Suprapubic skin (tissue), 4 donors: ENCODE results near the gene KIAA1328. TPM values are rescaled to one million over a fixed set of nuclear protein-coding genes. Genes with fewer than 3 reads are reported as not detected.
A peak's percentile ranks its signal among the peaks of the same experiment; 100 is the strongest.

Experiments
- DNase-seq, 2 donors: peaks; one replicate each; pipeline ENCODE4 v3.0.0-alpha.2; 2019; ENCODE audit warnings: low spot score in 2 of 2
- H3K27ac ChIP-seq: fragments of 200-600 bp; sonication (generic); one replicate; pipeline ENCODE4 v1.5.1; 2019
- H3K27me3 ChIP-seq: fragments of 200-600 bp; sonication (generic); one replicate; pipeline ENCODE4 v1.5.1; 2019
- H3K36me3 ChIP-seq: fragments of 200-600 bp; sonication (generic); one replicate; pipeline ENCODE4 v1.5.1; 2019
- H3K4me1 ChIP-seq: fragments of 200-600 bp; sonication (generic); one replicate; pipeline ENCODE4 v1.5.1; 2019
- H3K4me3 ChIP-seq: fragments of 200-600 bp; sonication (generic); one replicate; pipeline ENCODE4 v1.5.1; 2019; ENCODE audit warnings: mild to moderate bottlenecking
- H3K9me3 ChIP-seq: fragments of 200-600 bp; sonication (generic); one replicate; pipeline ENCODE4 v1.5.1; 2019
- EP300 ChIP-seq: sonication (generic); formaldehyde crosslinking; IDR thresholded peaks from one replicate; pipeline ENCODE4 v1.6.1; 2017; ENCODE audit warnings: antibody characterized with exemption
- POLR2A ChIP-seq, 2 donors: fragments of 450-650 bp; IDR thresholded peaks; one replicate each; pipeline ENCODE4 v1.6.1; 2017; ENCODE audit warnings: antibody characterized with exemption in 2 of 2, mild to moderate bottlenecking in 2 of 2, moderate library complexity in 2 of 2
- POLR2AphosphoS5 ChIP-seq, 3 donors: sonication (generic); formaldehyde crosslinking; IDR thresholded peaks; one replicate each; pipeline ENCODE4 v1.6.1; 2017; ENCODE audit warnings: antibody characterized with exemption in 3 of 3
- WGBS: methylation state at CpG from one replicate; pipeline ENCODE4 v1.1.5; 2018; 5-methylcytosine and 5-hydroxymethylcytosine counted together
- total RNA-seq, 4 donors: library from RNA; depleted of rRNA; stranded (reverse); fragments of >200 nt; gene quantifications; one replicate each; pipeline ENCODE4 v1.1.0, GENCODE V29; 2016
- TF ChIP-seq, protein P1 (sequence below), 2 donors: fragments of 200-600 bp in 1 of 2; fragments of 450-650 bp in 1 of 2; sonication (generic) in 1 of 2; IDR thresholded peaks; one replicate each; pipeline ENCODE4 v1.5.1; 2016 to 2019; ENCODE audit warnings: antibody characterized with exemption in 2 of 2, mild to moderate bottlenecking in 1 of 2, moderate library complexity in 1 of 2

Gene KIAA1328
- total RNA-seq, 4 donors from 2014 or later = 14.5 to 55.7 (median 21.6) TPM

DNA sequence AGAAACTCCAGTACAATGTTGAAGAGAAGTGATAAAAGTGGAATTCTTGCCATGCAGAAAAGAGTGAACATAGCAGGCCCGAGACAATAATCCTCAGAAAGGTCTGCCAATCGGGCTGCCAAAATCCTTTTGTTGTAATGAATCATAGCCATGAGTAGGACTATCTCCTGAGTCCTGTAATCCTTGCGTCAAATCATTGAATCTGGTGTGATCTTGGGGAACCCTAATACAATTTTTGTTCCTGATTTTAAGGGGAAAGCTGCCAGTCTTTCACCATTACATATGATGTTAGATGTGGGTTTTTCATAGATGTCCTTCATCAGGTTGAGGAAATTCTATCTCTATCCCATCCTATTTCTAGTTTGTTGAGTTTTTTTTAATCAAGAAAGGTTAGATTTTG, 2.4 kb upstream of the KIAA1328 start:
- no peaks in the 10 kb centered on the region for H3K9me3 ChIP-seq
- 90% methylated on average over 3 of the region's 3 CpGs for WGBS
- H3K4me1 ChIP-seq = peaks cover 28% of the 10 kb centered on the region
- H3K27me3 ChIP-seq = no peaks in the 10 kb centered on the region
- no peaks in the 10 kb centered on the region for H3K36me3 ChIP-seq
- H3K27ac ChIP-seq = no peak overlapping the region
- TF ChIP-seq POLR2A (IDR thresholded peaks at IDR 0.05) (no peak), POLR2AphosphoS5 (IDR thresholded peaks at IDR 0.05) (no peak), EP300 (no peak)
- TF ChIP-seq, protein P1, sequence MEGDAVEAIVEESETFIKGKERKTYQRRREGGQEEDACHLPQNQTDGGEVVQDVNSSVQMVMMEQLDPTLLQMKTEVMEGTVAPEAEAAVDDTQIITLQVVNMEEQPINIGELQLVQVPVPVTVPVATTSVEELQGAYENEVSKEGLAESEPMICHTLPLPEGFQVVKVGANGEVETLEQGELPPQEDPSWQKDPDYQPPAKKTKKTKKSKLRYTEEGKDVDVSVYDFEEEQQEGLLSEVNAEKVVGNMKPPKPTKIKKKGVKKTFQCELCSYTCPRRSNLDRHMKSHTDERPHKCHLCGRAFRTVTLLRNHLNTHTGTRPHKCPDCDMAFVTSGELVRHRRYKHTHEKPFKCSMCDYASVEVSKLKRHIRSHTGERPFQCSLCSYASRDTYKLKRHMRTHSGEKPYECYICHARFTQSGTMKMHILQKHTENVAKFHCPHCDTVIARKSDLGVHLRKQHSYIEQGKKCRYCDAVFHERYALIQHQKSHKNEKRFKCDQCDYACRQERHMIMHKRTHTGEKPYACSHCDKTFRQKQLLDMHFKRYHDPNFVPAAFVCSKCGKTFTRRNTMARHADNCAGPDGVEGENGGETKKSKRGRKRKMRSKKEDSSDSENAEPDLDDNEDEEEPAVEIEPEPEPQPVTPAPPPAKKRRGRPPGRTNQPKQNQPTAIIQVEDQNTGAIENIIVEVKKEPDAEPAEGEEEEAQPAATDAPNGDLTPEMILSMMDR (IDR thresholded peaks at IDR 0.05) = no peak
- DNase-seq = no peak
- no peak overlapping the region for H3K4me3 ChIP-seq

DNA sequence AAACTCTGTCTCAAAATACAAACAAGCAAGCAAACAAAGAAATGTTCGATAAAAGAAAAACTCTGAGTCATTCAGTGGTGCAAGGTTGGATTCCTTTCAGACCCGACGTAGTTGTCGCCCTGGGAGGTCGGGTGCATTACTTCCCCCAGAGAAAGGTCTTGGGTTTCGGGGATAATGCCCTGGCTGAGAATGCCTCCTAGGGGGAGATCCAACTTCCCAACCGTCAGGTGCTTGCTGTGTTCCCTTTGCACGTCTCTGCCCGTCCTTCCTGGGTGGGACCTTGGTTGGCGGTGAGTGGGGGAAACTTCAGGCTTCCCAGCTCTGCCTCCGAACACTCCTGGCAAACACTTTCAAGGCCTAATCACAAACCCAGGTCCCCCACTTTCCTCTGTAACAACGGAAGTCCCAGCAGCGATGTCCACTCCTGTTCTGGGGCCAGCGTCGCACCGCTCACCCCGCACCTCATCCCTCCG, 734 bp upstream of the KIAA1328 start:
- under 1% methylated on average over 18 of the region's 18 CpGs for WGBS

DNA sequence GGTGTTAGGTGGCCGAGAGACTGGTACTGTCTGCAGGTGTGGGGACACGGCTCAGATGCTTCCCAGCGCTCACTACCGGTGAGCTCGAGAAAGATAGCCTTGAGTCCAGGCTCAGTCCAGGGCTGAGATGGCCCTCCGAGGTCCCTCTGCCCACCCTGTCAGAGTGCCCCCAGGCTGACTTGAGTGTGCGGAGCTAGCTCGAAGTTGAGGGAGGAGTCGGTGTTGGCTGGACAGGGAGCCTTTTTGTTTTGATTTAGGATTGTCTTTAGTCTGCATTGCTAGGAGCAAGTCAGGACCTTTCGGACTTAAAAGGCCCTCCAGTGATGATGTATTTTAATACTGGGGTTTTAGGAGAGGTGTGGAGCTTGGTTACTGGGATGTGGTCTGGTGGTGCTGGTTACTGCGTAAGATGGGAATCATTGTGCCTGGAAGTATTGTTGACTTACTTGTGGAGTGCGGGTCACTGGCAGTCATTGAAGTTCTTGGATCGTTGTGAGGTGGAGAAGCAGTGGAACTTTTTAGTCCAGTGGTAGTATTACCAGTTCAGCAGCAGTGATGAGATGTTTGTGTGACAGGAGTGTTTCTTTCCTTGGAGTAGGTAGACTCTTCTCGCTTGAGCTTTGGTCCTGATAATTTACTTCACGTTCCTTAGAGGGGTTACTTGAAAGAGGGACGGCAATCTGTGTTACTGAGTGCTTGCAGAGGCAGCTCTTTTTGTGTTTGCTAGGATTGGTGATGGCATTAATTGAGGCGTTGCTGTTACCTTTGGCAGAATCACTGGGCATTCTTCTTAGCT, 633 bp downstream of the KIAA1328 start:
- Histone ChIP-seq H3K4me1 (peaks cover 28% of the 10 kb centered on the region), H3K27me3 (no peaks in the 10 kb centered on the region), H3K9me3 (no peaks in the 10 kb centered on the region), H3K27ac (peak overlapping the region; percentile 89), H3K36me3 (no peaks in the 10 kb centered on the region), H3K4me3 (peak overlapping the region; percentile 62)
- WGBS = 10% methylated on average over 16 of the region's 17 CpGs
- TF ChIP-seq POLR2AphosphoS5 (IDR thresholded peaks at IDR 0.05) (no peak), POLR2A (IDR thresholded peaks at IDR 0.05) (no peak), EP300 (no peak)
- TF ChIP-seq, protein P1 (IDR thresholded peaks at IDR 0.05) = no peak
- DNase-seq = no peak

More for the DNA sequence above, 734 bp upstream of the KIAA1328 start:
- no peaks in the 10 kb centered on the region for H3K9me3 ChIP-seq
- H3K36me3 ChIP-seq = no peaks in the 10 kb centered on the region
- no peaks in the 10 kb centered on the region for H3K27me3 ChIP-seq
- H3K27ac ChIP-seq = peak overlapping the region; percentile 89
- H3K4me1 ChIP-seq = peaks cover 28% of the 10 kb centered on the region
- DNase-seq = peak in 1 of 2 donors; percentile 70
- TF ChIP-seq POLR2A (IDR thresholded peaks at IDR 0.05) (no peak), POLR2AphosphoS5 (IDR thresholded peaks at IDR 0.05) (no peak), EP300 (no peak)
- TF ChIP-seq, protein P1 (IDR thresholded peaks at IDR 0.05) = no peak
- peak overlapping the region; percentile 62 for H3K4me3 ChIP-seq

DNA sequence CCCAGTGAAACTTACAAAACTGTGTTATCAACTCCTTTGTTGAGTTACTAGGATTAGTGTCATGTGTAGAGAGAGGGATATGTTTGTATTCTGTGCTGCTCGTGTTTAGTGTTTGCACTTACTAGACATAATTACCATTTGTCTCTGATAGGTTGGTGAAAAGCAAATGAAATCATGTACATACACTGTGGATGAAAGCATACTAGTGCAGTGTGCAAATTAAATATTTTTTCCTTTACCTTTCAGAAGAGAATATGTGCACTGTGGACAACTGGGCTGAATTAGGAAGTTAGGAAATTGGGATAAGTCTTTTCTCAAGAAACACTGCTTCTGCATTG, 1.2 kb downstream of the KIAA1328 start:
- Histone ChIP-seq H3K36me3 (no peaks in the 10 kb centered on the region), H3K27ac (no peak overlapping the region), H3K4me3 (peak overlapping the region; percentile 62), H3K4me1 (peaks cover 28% of the 10 kb centered on the region), H3K9me3 (no peaks in the 10 kb centered on the region), H3K27me3 (no peaks in the 10 kb centered on the region)
- WGBS = 30% methylated on average over 1 of the region's 1 CpG
- no peak for DNase-seq
- TF ChIP-seq, protein P1 (IDR thresholded peaks at IDR 0.05) = no peak
- TF ChIP-seq POLR2A (IDR thresholded peaks at IDR 0.05) (no peak), POLR2AphosphoS5 (IDR thresholded peaks at IDR 0.05) (no peak), EP300 (no peak)

DNA sequence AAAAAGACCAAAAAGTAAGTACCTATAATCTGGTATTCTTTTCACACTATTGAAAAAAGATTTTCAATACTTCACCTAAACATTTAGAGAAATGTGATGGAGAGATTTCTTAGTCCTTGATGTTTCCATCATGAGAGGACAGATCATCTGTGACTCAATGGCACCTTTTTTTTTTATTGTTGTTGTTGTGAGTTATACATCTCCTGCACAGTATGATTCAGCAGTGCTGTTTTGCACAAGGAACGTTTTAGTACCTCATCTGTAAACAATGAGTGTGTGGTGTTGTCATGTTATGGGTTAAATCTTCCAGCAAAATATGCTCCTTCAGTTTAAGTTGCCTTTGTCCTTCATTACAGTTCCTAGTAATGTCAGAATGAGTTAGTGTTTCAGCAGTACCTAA, 2.2 kb downstream of the KIAA1328 start:
- TF ChIP-seq POLR2A (IDR thresholded peaks at IDR 0.05) (no peak), EP300 (no peak), POLR2AphosphoS5 (IDR thresholded peaks at IDR 0.05) (no peak)
- TF ChIP-seq, protein P1 (IDR thresholded peaks at IDR 0.05) = no peak
- 34% methylated on average over 1 of the region's 1 CpG for WGBS
- Histone ChIP-seq H3K27ac (no peak overlapping the region), H3K27me3 (no peaks in the 10 kb centered on the region), H3K4me3 (no peak overlapping the region), H3K36me3 (peaks cover 5% of the 10 kb centered on the region), H3K4me1 (peaks cover 28% of the 10 kb centered on the region), H3K9me3 (no peaks in the 10 kb centered on the region)
- no peak for DNase-seq
